Ishikawa (cell line): ENCODE results near the gene TRIM62.

Source experiments
- EP300 ChIP-seq: IDR thresholded peaks from 2 replicates; pipeline ENCODE4 v1.6.1; 2012; ENCODE audit warnings: borderline replicate concordance
- RAD21 ChIP-seq: IDR thresholded peaks from 2 replicates; pipeline ENCODE4 v1.6.1; 2012; ENCODE audit warnings: low read depth
- TF ChIP-seq, protein P1 (sequence below): IDR thresholded peaks from 2 replicates; pipeline ENCODE4 v1.6.1; 2012; ENCODE audit warnings: low read depth, mild to moderate bottlenecking

GRCh38 chr1:33159577-33159976 lies 22.3 kb downstream of the TRIM62 start:
- TF ChIP-seq EP300: no peak
- TF ChIP-seq, protein P1, sequence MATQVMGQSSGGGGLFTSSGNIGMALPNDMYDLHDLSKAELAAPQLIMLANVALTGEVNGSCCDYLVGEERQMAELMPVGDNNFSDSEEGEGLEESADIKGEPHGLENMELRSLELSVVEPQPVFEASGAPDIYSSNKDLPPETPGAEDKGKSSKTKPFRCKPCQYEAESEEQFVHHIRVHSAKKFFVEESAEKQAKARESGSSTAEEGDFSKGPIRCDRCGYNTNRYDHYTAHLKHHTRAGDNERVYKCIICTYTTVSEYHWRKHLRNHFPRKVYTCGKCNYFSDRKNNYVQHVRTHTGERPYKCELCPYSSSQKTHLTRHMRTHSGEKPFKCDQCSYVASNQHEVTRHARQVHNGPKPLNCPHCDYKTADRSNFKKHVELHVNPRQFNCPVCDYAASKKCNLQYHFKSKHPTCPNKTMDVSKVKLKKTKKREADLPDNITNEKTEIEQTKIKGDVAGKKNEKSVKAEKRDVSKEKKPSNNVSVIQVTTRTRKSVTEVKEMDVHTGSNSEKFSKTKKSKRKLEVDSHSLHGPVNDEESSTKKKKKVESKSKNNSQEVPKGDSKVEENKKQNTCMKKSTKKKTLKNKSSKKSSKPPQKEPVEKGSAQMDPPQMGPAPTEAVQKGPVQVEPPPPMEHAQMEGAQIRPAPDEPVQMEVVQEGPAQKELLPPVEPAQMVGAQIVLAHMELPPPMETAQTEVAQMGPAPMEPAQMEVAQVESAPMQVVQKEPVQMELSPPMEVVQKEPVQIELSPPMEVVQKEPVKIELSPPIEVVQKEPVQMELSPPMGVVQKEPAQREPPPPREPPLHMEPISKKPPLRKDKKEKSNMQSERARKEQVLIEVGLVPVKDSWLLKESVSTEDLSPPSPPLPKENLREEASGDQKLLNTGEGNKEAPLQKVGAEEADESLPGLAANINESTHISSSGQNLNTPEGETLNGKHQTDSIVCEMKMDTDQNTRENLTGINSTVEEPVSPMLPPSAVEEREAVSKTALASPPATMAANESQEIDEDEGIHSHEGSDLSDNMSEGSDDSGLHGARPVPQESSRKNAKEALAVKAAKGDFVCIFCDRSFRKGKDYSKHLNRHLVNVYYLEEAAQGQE: no peak
- TF ChIP-seq RAD21: no peak
